GM18508 (cell line): Measurements from ENCODE around the gene CFAP251.
"Not testable (repeated sequence)": the region's sequence is repeated elsewhere in the genome, so short reads cannot be mapped to it uniquely, and the experiment has no call there.

Source experiments
- ATAC-seq: cut with Tn5 transposase; IDR thresholded peaks from one replicate; pipeline ENCODE4 v1.9.1; 2021; ENCODE audit warnings: moderate number of reproducible peaks; ENCODE audit not compliant: insufficient read depth, unreplicated experiment

CFAP251 gene, protein sequence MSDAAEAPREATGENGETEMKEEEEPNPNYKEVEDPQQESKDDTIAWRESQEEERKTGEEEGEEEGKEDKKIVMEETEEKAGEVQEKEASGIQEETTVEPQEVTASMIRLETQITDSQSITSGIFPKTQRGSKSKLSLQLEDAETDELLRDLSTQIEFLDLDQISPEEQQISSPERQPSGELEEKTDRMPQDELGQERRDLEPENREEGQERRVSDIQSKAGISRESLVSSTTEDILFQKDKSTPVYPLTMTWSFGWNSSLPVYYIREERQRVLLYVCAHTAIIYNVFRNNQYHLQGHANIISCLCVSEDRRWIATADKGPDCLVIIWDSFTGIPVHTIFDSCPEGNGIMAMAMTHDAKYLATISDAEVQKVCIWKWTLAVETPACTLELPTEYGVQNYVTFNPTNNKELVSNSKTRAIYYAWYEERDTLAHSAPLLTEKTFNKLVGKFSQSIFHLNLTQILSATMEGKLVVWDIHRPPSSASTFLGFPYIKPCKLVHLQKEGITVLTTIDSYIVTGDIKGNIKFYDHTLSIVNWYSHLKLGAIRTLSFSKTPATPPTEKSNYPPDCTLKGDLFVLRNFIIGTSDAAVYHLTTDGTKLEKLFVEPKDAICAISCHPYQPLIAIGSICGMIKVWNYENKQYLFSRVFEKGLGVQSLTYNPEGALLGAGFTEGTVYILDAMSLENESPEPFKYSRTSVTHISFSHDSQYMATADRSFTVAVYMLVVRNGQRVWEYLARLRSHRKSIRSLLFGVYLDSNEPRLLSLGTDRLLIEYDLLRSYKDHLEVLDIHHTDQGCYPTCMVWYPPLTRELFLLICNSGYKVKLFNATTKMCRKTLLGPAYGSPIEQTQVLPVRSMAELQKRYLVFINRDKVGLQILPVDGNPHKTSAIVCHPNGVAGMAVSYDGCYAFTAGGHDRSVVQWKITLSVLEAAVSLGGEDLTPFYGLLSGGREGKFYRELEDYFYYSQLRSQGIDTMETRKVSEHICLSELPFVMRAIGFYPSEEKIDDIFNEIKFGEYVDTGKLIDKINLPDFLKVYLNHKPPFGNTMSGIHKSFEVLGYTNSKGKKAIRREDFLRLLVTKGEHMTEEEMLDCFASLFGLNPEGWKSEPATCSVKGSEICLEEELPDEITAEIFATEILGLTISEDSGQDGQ

DNA sequence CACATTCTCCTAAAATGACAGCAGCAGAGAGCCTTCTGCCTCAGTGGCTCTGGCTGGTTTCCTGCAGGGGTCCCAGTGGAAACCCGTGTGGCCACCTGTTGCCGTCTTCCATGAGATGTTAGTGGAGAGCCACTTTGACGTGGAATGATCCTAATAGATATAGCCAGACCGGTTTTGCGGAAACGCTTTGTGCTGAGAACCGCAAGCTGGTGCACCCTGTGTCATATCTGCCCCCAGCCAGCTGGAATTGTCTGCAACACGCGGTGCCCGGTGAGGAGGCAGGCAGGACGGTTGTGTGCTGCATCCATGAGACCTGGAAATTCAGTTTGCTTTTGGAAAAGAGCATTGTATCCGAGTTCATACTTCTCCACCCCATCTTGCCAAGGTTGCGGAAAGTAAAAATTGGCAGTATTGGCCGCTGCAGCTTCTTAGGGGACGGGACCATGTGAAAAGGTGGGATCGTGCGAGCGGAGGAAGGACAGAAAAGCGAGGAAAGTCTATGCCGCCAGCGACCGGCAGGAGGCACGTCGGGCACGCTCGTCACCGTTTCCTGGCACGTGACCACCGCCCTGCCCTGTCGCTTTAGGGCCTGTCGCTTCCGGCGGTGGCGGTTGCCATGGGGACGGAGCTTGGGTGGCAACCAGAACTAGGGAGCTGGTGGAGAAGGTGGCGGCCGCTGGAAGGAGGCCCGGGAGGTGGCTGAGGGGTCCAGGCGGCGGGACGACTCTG is at the start of gene CFAP251:
Gene CFAP251, plus strand, starts transcription at position 643 of the 729 bp plus-strand sequence. CDS start 2,714 bp downstream, outside the sequence.
- no peak for ATAC-seq

DNA sequence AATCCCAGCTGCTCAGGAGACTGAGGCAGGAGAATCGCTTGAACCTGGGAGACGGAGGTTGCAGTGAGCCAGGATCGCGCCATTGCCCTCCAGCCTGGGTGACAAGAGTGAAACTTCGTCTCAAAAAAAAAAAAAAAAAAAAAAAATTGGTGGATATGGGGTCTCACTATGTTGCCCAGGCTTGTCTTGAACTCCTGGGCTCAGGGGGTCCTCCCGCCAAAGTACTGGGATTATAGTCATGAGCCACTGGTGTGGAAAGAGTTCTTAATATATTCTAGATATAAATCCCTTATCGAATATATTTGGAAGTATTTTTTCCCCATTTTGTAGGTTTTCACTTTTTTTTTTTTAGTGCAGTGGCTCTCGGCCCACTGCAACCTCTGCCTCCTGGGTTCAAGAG is 49.2 kb upstream of the CFAP251 start:
- not testable (repeated sequence) for ATAC-seq

DNA sequence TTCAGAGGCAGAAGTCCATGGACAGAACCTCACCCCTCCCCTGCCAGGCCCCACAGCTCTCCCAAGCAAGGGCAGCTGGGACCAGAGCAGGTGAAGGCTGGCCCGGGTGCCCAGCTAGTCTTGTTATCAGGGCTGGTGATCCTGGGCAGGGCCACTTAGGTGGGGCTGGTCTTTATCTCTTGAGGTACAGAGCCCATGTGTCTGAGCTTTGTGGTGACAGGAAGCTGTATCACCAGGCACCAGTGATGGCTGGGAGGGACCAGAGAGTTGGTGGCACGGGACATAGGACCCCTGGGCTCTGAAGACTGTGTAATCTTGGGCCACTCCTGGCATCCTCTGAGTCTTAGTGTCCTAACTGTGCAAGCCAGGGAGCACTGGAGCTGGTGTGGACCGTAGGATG is 46.9 kb upstream of the CFAP251 start:
- ATAC-seq = no peak

DNA sequence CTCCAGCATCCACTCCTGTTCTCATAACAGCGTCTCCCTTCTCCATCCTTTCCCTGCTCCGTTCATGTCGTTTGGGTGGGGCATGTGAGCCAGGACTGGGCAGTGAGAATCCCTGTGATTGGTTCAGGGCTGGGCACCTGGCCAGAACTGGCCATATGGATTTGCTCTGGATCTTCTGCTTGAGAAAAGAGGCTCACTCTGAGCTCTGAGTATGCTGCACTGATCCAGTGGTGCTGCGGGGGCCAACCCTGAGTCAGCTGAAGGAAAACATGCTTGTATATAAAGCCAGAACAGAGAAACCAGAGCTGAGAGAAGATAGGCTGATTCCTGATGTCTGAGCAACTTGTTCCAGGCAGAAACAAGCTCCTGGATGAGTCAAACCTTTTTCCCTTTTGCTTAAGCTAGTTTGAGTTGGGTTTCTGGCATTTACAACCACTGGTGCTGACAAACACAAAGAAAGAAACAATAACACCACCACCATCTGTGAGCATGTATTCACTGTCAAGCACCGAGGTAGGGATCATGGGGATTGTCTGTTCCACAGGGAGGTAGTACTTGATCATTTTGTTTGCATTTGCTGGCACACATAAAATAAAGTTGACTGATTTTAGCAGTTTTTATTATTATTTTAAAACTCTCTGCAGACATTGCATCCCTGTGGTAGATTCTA is 45.7 kb upstream of the CFAP251 start:
- ATAC-seq = no peak

DNA sequence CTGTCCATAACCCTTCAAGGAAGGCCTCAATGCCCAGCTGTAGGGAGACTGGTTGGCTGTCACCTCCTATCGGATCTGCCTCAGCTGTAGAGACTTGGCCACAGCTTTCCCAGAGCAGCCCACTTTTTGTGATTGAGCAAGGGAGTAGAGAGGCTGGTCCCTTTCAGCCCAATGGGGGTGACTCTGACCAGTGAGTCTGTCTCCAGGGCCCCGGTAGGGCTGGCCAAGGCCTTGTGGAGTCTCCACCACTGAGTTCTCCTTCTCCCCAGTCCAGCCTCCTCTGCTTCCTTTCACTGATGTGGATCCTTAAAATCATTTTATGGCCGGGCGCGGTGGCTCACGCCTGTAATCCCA is 45.2 kb upstream of the CFAP251 start:
- ATAC-seq = no peak

DNA sequence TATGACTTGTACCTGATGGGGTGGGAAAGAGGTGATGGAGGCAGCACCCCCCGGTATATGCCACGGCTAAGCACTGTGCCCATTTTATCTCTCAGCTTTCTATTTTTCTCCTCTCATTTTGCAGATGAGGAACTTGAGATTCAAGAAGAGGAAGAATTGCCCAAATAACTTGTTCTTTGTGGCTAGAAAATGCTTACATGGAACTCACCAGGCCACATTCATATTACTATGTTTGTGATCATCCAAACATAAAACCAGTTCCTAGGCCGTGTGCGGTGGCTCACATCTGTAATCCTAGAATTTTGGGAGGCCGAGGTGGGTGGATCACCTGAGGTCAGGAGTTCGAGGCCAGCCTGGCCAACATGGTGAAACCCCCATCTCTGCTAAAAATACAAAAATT is 44.3 kb upstream of the CFAP251 start:
- ATAC-seq = no peak

DNA sequence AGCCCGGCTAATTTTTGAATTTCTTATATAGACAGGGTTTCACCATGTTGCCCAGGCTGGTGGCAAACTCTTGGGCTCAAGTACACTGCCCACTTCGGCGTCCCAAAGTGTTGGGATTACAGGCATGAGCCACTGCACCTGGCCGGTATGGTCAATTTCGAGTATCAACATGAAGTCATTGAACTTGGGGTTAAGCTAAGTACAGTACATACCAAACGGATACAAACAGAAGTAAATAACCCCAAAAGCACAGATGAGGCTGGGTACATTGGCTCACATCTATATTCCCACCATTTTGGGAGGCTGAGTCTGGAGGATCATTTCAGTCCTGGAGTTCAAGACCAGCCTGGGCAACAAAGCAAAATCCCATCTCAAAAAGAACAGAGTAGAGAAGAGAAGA is 42.8 kb upstream of the CFAP251 start:
- no peak for ATAC-seq

DNA sequence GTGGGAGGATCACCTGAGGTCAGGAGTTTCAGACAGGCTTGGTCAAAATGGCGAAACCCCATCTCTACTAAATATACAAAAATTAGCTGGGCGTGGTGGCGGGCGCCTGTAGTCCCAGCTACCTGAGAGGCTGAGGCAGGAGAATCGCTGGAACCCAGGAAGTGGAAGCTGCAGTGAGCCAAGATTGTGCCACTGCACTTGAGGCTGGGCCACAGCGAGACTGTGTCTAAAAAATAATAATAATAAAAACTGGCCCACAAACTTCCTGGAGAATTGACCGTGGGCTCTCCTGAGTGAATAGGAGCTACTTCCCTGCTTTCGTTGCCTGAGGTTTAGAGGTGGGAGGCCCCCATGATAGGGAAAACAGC is 42.3 kb upstream of the CFAP251 start:
- not testable (repeated sequence) for ATAC-seq

DNA sequence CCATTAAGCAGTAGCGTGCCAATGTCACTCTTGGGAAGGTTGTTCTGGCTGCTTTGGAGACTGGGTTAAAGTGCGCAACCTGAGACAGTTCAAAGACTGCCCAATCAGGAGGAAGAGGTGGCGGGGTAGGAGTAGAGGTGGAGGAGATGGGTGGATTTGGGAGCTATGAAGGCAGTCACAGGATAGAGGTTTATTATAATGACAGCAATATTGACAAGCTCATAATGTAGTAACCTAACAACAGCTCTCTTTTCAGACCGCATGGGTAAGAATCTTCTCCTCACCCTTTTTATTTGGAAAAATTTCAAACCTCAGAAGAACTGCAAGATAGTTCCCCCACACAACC is 35.1 kb upstream of the CFAP251 start:
- ATAC-seq = no peak

DNA sequence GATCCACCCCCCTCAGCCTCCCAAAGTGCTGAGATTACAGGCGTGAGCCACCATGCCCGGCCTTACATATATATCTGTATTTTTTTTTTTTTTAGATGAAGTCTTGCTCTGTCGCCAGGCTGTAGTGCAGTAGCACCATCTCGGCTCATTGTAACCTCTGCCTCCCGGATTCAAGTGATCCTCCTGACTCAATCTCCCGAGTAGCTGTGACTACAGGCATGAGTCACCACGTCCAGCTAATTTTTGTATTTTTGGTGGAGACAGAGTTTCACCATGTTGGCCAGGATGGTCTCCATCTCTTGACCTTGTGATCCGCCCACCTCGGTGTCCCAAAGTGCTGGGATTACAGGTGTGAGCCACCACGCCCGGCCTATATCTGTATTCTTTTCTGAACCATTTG is 33.3 kb upstream of the CFAP251 start:
- ATAC-seq = not testable (repeated sequence)

DNA sequence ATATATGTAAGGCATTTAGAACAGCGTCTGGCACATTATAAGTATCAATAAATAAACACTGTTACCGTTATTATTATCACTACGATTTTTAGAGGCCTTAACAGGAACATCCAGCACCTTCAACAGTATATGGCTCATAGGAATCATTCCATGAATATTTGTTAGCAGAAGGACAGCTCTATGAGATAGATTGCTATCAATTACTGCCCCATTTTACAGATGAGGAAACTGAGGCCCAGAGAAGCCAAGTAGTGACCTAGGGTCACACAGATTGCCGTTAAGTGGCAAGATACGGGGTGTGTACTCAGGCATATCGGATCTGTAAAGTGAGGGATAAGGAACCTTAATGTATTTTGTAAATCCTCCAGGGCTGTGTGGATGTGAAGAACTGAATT is 30.3 kb upstream of the CFAP251 start:
- no peak for ATAC-seq

DNA sequence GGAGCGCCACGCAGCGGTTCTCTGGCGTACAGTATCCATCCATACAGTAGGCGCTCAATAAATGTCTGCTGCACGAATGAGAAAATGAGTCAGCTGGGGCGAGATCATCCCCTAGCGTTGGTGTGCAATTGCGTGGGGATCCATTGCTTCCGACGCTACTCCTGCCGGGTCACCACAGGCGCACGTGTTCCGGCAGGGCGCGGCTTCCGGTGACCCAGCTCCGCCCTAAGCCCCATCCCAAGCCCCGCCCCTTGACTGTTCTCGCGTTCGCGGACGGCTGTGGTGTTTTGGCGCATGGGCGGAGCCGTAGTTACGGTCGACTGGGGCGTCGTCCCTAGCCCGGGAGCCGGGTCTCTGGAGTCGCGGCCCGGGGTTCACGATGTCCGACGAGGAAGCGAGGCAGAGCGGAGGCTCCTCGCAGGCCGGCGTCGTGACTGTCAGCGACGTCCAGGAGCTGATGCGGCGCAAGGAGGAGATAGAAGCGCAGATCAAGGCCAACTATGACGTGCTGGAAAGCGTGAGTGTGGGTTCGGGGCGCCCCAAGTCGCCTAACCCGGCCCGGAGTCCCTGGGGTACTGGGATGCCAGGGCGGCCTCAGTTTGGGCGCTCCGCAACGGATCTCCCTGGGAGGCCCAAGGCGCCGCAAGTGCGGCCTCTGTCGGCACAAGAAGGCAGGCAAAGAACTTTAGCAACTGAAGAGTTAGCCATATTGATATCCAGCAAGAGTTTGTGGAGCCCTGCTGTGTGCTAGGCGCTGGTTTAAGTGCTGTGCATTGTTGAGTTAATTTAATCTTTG is 29.7 kb upstream of the CFAP251 start, which contains the start of gene PSMD9:
Gene PSMD9, plus strand, starts transcription at position 313 of the 796 bp plus-strand sequence. Its CDS starts 67 bp downstream, at position 380.
- peak; percentile 64 for ATAC-seq

DNA sequence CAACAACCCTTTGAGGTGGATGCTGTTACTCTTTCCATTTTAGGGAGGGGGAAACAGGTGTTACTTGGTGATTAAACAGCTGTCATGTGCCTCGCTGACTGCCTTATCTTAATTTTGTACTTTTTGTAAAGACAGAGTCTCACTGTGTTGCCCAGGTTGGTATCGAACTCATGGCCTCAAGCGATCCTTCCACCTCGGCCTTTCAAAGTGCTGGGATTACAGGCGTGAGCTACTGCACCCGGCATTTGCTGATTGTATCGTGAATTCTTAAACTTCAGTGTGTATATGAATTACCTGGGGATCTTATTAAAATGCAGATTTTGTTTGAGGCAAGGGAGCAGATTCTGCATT is 29.1 kb upstream of the CFAP251 start:
- ATAC-seq = no peak

DNA sequence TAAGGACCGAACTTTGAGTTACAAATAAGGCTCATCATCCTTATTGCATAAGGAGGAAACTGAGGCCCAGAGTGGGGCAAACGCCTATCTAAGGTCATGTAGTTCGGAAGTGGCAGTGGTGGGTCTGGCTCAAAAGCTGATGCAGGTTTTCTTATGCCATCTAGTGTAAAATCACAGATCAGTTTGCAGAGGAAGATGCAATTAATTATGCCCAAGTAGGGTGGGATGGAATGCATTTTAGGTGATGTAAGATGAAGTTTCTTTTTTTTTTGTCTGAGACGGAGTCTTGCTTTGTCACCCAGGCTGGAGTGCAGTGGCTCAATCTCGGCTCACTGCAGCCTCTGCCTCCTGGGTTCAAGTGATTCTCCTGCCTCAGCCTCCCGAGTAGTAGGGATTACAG is 28.7 kb upstream of the CFAP251 start:
- not testable (repeated sequence) for ATAC-seq

DNA sequence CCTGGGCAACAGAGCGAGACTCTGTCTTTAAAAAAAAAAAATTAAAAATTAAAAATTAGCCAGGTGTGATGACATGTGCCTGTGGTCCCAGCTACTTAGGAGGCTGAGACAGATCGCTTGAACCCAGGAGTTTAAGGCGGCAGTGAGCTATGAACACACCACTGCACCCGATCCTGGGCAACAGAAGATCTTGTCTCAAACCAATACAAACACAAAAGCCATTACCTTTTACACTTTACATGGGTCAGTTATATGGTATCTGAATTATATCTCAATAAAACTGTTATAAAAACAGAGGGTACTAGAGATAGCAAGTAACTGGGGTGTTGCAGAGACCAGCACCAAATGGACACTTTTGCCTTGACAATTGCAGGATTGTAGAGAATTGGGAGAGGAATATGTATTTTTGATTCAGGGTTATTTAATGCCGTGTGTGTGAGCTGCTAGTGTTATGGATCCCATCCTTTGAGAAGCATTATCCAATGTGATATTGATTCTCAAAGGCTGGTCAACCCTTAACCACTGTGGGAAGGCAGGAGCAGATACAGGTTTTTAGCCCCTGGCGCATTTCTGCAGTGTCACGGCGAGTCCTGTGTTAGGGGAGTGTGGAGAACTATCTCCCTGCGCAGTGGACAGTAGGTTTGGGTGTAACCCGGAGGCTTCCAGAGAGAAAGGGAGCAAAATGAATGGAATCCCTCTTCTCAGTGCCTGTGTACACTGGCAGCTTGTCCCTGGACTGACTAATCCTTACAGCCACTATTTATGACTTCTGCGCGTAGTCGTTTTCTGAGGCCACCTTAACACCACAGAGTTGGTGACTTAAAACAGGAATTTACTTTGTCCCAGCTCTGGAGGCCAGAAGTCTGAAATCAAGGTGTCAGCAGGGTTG is 25.5 kb upstream of the CFAP251 start:
- no peak for ATAC-seq

DNA sequence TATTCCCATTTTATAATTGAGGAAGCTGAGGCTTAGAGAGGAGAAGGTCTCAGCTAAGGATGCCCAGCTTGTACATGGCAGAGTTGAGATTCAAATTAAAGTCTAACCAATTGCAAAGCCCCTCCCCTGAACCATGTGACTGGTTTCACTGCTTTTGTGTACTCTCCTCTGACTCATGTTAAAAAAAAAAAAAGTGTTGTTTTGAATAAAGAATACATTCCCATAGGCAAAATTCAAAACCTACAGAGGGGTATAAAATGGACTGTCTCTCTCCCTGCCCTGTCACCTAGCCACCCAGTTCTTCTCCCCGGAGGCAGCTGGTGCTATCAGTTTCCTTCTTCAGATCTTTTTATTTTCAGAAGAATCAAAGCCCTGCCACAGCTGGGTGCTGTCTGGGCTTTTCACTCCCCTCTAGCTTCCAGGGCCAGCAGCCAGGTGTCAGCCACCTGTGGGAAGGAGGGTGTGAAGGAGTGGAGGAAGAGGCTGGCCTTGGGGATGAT is 24.4 kb upstream of the CFAP251 start:
- no peak for ATAC-seq

DNA sequence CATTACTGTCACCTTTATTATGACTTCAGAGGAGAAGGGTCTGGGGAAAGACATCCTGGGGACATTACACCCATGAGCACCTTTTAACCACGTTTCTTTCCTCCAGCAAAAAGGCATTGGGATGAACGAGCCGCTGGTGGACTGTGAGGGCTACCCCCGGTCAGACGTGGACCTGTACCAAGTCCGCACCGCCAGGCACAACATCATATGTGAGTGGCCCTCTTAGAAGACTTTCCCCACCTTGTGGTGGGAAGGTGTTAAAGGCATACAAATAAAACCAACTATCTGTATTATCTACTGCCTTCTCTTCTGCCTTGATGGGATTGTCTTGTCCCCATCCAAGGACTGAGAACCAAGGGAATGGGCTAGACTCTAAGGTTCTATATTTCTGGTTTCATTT is 23.8 kb upstream of the CFAP251 start:
- no peak for ATAC-seq

DNA sequence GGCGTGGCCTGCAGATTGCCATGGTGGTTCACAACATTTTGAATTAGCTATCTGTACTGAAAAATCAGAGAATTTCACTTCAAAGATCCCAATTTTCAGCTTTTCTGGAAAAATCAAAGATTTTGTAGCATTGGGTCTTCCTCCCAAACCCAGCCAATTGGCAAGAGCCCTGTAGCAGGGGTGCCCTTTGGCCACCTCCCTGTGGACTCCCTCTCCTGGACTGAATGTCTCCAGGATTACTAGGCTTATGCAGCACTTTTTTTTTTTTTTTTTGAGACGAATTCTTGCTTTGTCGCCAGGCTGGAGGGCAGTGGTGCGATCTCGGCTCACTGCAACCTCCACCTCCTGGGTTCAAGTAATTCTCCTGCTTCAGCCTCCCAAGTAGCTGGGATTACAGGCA is 20.1 kb upstream of the CFAP251 start:
- ATAC-seq = no peak
